Right lung (tissue), 10 donors: ENCODE results near the gene DUSP2. TPM values are rescaled to one million over a fixed set of nuclear protein-coding genes. Genes with fewer than 3 reads are reported as not detected.

ENCODE experiments used
- DNase-seq, 2 donors: peaks; one replicate each; pipeline ENCODE4 v3.0.0-alpha.2; 2013
- long read RNA-seq, 8 donors: transcript quantifications; one replicate each; lab custom pipeline, GENCODE V29; 2026
- polyA plus RNA-seq, 5 donors: library from polyadenylated mRNA; unstranded; fragments of 120-200 nt; gene quantifications; one replicate each; pipeline versions ENCODE4 v1.2.1 to v1.2.3, GENCODE V29; 2013; ENCODE audit warnings: inconsistent platforms in 1 of 5, low replicate concordance in 1 of 5; ENCODE audit not compliant: insufficient read length in 5 of 5, insufficient read depth in 1 of 5

The DUSP2 gene
- 1 to 10 TPM in 4 of 5 donors, under 1 TPM in 1; 0.84 to 2.6 (median 1.2) TPM for polyA plus RNA-seq
- long read RNA-seq, donor 1, partial matches to known transcripts = 0 of 2 reads
- long read RNA-seq, donor 1, other reads (novel, unspliced or antisense) = 0 of 2 reads
- long read RNA-seq, donor 2 = 0 reads
- long read RNA-seq, donor 3 = 0 reads
- long read RNA-seq, donor 4 = 0 reads
- long read RNA-seq, donor 5 = 0 reads
- long read RNA-seq, donor 6, partial matches to known transcripts = 0 of 1 reads
- long read RNA-seq, donor 6, other reads (novel, unspliced or antisense) = 0 of 1 reads
- long read RNA-seq, donor 7, partial matches to known transcripts = 0 of 2 reads
- long read RNA-seq, donor 7, other reads (novel, unspliced or antisense) = 0 of 2 reads
- long read RNA-seq, donor 8, partial matches to known transcripts = 0 of 1 reads
- long read RNA-seq, donor 8, other reads (novel, unspliced or antisense) = 0 of 1 reads

GRCh38 chr2:96145036-96145847 lies at the start of gene DUSP2:
Gene DUSP2, minus strand, starts transcription at chr2:96145440. Its CDS starts 86 bp downstream, at chr2:96145354.
- DNase-seq = peak; percentile 65 to 75

GRCh38 chr2:96191937-96192670 lies 46.9 kb upstream of the DUSP2 start:
- DNase-seq = no peak

GRCh38 chr2:96188821-96189526 lies 43.7 kb upstream of the DUSP2 start:
- DNase-seq = no peak

- DNase-seq = no peak
Measured at GRCh38 chr2:96186562-96186961, 41.3 kb upstream of the DUSP2 start.

GRCh38 chr2:96185516-96185915 lies 40.3 kb upstream of the DUSP2 start:
- DNase-seq = no peak

- no peak for DNase-seq
Measured at GRCh38 chr2:96184989-96185388, 39.7 kb upstream of the DUSP2 start.

GRCh38 chr2:96184188-96184587 lies 38.9 kb upstream of the DUSP2 start:
- DNase-seq = no peak

- no peak for DNase-seq
Measured at GRCh38 chr2:96181529-96181928, 36.3 kb upstream of the DUSP2 start.

- DNase-seq = no peak
Measured at GRCh38 chr2:96180521-96180920, 35.3 kb upstream of the DUSP2 start.

GRCh38 chr2:96180002-96180401 lies 34.8 kb upstream of the DUSP2 start:
- no peak for DNase-seq

GRCh38 chr2:96176661-96177060 lies 31.4 kb upstream of the DUSP2 start:
- no peak for DNase-seq

GRCh38 chr2:96175951-96176350 lies 30.7 kb upstream of the DUSP2 start:
- DNase-seq = no peak

GRCh38 chr2:96174251-96175144 lies 29.3 kb upstream of the DUSP2 start:
- peak; percentile 35 to 55 for DNase-seq

GRCh38 chr2:96171831-96172230 lies 26.6 kb upstream of the DUSP2 start:
- no peak for DNase-seq

GRCh38 chr2:96170626-96171025 lies 25.4 kb upstream of the DUSP2 start:
- DNase-seq = no peak

GRCh38 chr2:96169868-96170507 lies 24.7 kb upstream of the DUSP2 start:
- DNase-seq = no peak

GRCh38 chr2:96167407-96168013 lies 22.3 kb upstream of the DUSP2 start:
- no peak for DNase-seq

- DNase-seq = no peak
Measured at GRCh38 chr2:96164459-96165184, 19.4 kb upstream of the DUSP2 start.
